Activated CD4-positive, CD25-positive, alpha-beta regulatory T cell (primary cell): Measurements from ENCODE around the gene NUP210L.

Experiments used
- DNase-seq, 4 experiments: peaks; one replicate each; lab custom pipeline; 2025; lab: John Stamatoyannopoulos, UW

NUP210L gene

DNA sequence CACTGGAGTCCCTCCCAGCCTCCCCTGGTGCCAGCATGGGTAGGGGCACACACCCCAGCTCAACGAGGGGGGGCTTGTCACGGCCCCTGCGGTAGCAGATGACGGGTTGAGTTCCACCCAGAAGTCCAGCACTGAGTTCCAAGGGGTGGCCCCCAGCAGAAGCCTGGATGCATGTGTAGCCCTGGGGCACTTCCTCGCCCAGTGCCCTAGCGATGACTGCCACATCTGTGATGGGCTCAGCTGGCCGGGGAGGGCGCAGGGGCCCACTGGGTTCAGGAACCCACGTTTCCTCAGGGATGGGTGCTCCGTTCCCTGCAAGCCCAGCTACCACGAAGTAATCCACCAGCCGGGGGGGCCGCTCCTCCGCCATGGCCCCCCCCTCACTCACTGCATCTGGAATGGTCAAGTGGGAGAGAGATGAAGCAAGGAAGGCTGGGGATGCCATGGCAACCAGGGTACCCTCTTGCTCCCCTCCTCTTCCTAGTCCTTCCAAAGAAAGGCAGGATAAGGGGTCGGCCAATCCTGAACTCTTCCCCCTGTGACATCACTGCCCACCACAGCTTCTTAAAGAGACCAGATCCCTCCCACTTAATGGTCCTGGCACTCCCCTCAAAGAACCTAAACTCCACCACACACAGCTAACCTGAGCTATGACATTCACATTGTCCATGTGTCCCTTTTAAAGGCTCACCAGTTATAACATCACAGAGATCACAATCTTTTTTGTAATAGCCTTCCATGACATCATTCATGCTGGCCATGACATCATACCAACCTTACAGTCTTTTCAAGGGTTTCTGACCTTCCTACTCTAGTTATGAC lies 210.7 kb downstream of the NUP210L start:
- DNase-seq, result no peak

GRCh38 chr1:153942766-153943549 lies 211.9 kb downstream of the NUP210L start:
- DNase-seq, result no peak
